ENCODE data around the gene LRRIQ1. TPM values are rescaled to one million over a fixed set of nuclear protein-coding genes. Genes with fewer than 3 reads are reported as not detected.

LRRIQ1 gene
- total RNA-seq, 3 donors from 2014 or later (not counting 1 experiment from before 2014, with no cell fraction given) = not detected

- WGBS (ENCODE audit: insufficient coverage) = 6% methylated on average over 44 of the region's 44 CpGs
- TF ChIP-seq CTCF (IDR thresholded peaks at IDR 0.05) = no peak
- ATAC-seq = no peak
- H3K4me3 Mint-ChIP-seq = no peak overlapping the region
- peaks cover 49 to 56% of the 10 kb centered on the region in 2 donors for H3K27me3 Mint-ChIP-seq (ENCODE audit: low read depth in 2 of 2)
- Histone ChIP-seq H3K9me3 (ENCODE audit: control insufficient read depth, insufficient read depth, low read length) (peaks cover 12% of the 10 kb centered on the region), H3K27me3 (ENCODE audit: control insufficient read depth, insufficient read depth, low read length) (peaks cover 22% of the 10 kb centered on the region), H3K4me1 (ENCODE audit: control insufficient read depth, insufficient read depth, low read length) (peaks cover 8% of the 10 kb centered on the region), H3K4me3 (ENCODE audit: low read length) (no peak overlapping the region), H3K36me3 (ENCODE audit: control insufficient read depth, insufficient read depth, low read length) (no peaks in the 10 kb centered on the region), H3K27ac (ENCODE audit: low read length) (no peak overlapping the region)
- peaks cover 0 to 11% of the 10 kb centered on the region in 2 donors for H3K4me1 Mint-ChIP-seq
- H3K9me3 Mint-ChIP-seq = peaks cover 0 to 3% of the 10 kb centered on the region in 2 donors
- no peak for DNase-seq
- no peak overlapping the region for H3K27ac Mint-ChIP-seq
- intact Hi-C loops (cut with micrococcal nuclease) = no loop called here
- H3K36me3 Mint-ChIP-seq = no peaks in the 10 kb centered on the region
Observed at GRCh38 chr12:85279449-85280164, 243.5 kb downstream of the LRRIQ1 start.

GRCh38 chr12:85280165-85280983 is 244.2 kb downstream of the LRRIQ1 start, which contains the start of gene ALX1:
TSS of gene ALX1 (plus strand) at chr12:85280220. CDS start at chr12:85280262, 42 bp downstream.
- no peak for DNase-seq
- Histone ChIP-seq H3K36me3 (ENCODE audit: control insufficient read depth, insufficient read depth, low read length) (no peaks in the 10 kb centered on the region), H3K4me3 (ENCODE audit: low read length) (no peak within 1 kb of the TSS), H3K9me3 (ENCODE audit: control insufficient read depth, insufficient read depth, low read length) (peaks cover 12% of the 10 kb centered on the region), H3K27me3 (ENCODE audit: control insufficient read depth, insufficient read depth, low read length) (peaks cover 20% of the 10 kb centered on the region), H3K4me1 (ENCODE audit: control insufficient read depth, insufficient read depth, low read length) (peaks cover 8% of the 10 kb centered on the region), H3K27ac (ENCODE audit: low read length) (no peak within 1 kb of the TSS)
- H3K9me3 Mint-ChIP-seq = peaks cover 0 to 3% of the 10 kb centered on the region in 2 donors
- 5% methylated on average over 49 of the region's 49 CpGs for WGBS (ENCODE audit: insufficient coverage)
- peak within 1 kb of the TSS; percentile 61 for H3K4me3 Mint-ChIP-seq
- intact Hi-C loops (cut with micrococcal nuclease) = no loop called here
- no peak for ATAC-seq
- no peak for TF ChIP-seq CTCF (IDR thresholded peaks at IDR 0.05)
- peaks cover 49 to 54% of the 10 kb centered on the region in 2 donors for H3K27me3 Mint-ChIP-seq (ENCODE audit: low read depth in 2 of 2)
- no peak within 1 kb of the TSS for H3K27ac Mint-ChIP-seq
- H3K36me3 Mint-ChIP-seq = no peaks in the 10 kb centered on the region
- peaks cover 0 to 11% of the 10 kb centered on the region in 2 donors for H3K4me1 Mint-ChIP-seq

DNA sequence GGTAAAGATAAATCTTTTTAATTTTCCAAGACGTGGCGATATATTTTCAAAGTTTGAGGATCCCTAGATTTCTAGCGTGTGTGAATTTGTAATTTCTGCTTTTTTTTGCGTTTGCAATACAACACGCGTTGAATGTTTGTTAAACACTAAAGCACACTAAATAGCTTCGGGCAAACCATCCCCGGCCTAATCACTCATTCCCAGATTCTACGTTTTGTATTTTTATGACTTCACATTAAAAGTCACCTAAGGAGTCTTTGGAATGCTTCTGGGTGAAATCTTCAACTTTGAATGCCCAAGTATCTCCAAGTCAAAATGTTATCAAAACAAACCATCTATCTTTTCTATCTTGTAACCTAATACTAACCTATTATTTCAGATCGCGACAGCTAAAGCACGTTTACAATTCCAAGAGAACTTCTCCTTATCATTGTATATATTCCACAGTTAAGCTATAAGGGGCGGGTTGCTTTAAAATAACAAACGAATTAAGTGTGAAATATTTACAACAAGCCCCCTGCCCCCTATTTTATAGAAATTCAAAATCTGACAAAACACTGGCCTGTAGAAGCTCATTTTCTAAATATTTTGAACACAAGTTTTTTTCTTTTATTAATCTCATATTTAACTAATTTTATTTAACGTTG is 245.0 kb downstream of the LRRIQ1 start:
- peaks cover 12% of the 10 kb centered on the region for H3K9me3 ChIP-seq (ENCODE audit: control insufficient read depth, insufficient read depth, low read length)
- Mint-ChIP-seq H3K27me3 (ENCODE audit: low read depth in 2 of 2) (peaks cover 45 to 48% of the 10 kb centered on the region in 2 donors), H3K36me3 (no peaks in the 10 kb centered on the region), H3K4me3 (no peak overlapping the region), H3K27ac (no peak overlapping the region), H3K4me1 (peaks cover 0 to 11% of the 10 kb centered on the region in 2 donors), H3K9me3 (peaks cover 0 to 2% of the 10 kb centered on the region in 2 donors)
- ATAC-seq (no peak), DNase-seq (no peak)
- H3K4me3 ChIP-seq (ENCODE audit: low read length) = no peak overlapping the region
- WGBS (ENCODE audit: insufficient coverage) = 11% methylated on average over 12 of the region's 15 CpGs
- H3K4me1 ChIP-seq (ENCODE audit: control insufficient read depth, insufficient read depth, low read length) = peaks cover 8% of the 10 kb centered on the region
- H3K27ac ChIP-seq (ENCODE audit: low read length) = no peak overlapping the region
- TF ChIP-seq CTCF (IDR thresholded peaks at IDR 0.05) = no peak
- H3K36me3 ChIP-seq (ENCODE audit: control insufficient read depth, insufficient read depth, low read length) = no peaks in the 10 kb centered on the region
- intact Hi-C loops (cut with micrococcal nuclease) = no loop called here
- peaks cover 20% of the 10 kb centered on the region for H3K27me3 ChIP-seq (ENCODE audit: control insufficient read depth, insufficient read depth, low read length)

Measured in natural killer cell (primary cell).